Neuron (in vitro differentiated cells): ENCODE results near the gene OR2T34.
"Not testable (repeated sequence)": the region's sequence is repeated elsewhere in the genome, so short reads cannot be mapped to it uniquely, and the experiment has no call there.

Experiments used
- H2AFZ ChIP-seq: one replicate; pipeline ENCODE4 v1.6.1; 2013; ENCODE audit warnings: low read depth, mild to moderate bottlenecking, inconsistent platforms, low read length, moderate library complexity
- H3K27me3 ChIP-seq: one replicate; pipeline ENCODE4 v1.6.1; 2013; ENCODE audit warnings: low read length; ENCODE audit not compliant: insufficient read depth
- H3K36me3 ChIP-seq: one replicate; pipeline ENCODE4 v1.6.1; 2013; ENCODE audit warnings: low read length; ENCODE audit not compliant: insufficient read depth
- H3K4me1 ChIP-seq: one replicate; pipeline ENCODE4 v1.6.1; 2013; ENCODE audit warnings: low read length; ENCODE audit not compliant: insufficient read depth
- H3K4me3 ChIP-seq: 2 replicates; pipeline ENCODE4 v1.5.1; 2013; ENCODE audit warnings: mild to moderate bottlenecking, low read length, moderate library complexity
- H3K9me3 ChIP-seq: one replicate; pipeline ENCODE4 v1.6.1; 2013; ENCODE audit warnings: low read length

Gene OR2T34

DNA sequence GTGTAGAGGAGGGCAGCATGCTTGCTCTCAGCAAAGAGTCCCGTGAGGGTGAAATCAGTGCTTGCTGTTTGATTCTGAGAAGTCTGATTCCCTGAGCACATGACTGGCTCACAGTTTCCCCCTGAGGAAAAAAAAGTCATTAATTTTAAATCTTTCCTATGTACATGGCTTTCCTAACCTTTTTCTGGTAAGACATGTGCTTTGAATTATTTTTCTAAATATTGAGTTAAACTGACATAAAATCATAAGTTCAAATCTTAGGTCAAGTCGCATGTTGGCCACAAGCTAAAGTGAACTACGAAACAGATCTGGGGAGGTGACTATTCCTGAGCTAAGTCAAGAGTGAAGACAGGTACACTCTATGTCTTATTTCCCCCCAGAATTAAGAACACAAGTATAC lies at the start of gene OR2T34:
TSS of gene OR2T34 (minus strand) at position 101 of the 400 bp plus-strand sequence. CDS start at position 101, 0 bp downstream.
- H2AFZ ChIP-seq, H3K36me3 ChIP-seq, H3K9me3 ChIP-seq, H3K4me1 ChIP-seq, H3K4me3 ChIP-seq, H3K27me3 ChIP-seq: not testable (repeated sequence)

- Histone ChIP-seq H2AFZ (no peak overlapping the region), H3K27me3 (peaks cover 3% of the 10 kb centered on the region), H3K36me3 (no peaks in the 10 kb centered on the region), H3K9me3 (no peaks in the 10 kb centered on the region), H3K4me1 (no peaks in the 10 kb centered on the region), H3K4me3 (no peak overlapping the region)
These were observed 48.0 kb upstream of the OR2T34 start for GRCh38 chr1:248622570-248623001.

DNA sequence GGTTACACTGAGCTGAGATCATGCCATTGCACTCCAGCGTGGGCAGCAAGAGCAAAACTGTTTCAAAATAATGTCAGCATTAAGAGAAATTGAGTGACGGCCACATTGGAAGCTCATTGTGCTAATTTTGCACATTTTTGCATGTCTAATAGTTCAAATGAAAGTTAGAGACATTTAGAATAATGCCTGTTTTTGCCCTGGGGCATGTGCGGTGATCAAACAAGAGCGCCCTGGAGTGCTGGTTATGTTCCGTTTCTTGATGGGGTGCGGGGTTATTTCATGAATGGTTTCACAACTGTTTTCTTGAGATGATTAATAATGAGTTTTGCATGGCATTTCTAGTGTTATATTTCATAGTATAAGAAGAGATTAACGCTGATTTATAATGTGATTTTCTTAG lies 47.2 kb upstream of the OR2T34 start:
- Histone ChIP-seq H3K27me3 (peaks cover 3% of the 10 kb centered on the region), H3K9me3 (no peaks in the 10 kb centered on the region), H3K4me3 (no peak overlapping the region)

DNA sequence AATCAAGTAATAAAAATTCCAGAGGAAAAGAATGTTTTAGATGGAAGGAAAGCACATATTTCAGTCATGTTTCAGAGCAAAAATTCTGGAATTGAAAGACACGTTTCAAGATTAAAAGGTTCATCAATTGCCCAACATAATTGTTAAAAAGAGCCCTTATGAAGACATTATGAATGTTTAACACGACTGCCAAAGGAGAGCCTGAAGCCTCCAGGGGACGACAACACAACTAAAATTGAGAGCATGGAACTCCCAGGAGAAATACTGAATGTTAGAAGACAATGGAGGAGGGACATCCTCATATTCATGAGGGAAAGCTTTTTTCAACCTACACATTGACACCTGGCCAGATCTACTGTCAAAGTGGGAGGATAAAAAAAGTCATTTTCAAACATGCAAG lies 44.3 kb upstream of the OR2T34 start:
- H3K36me3 ChIP-seq, result no peaks in the 10 kb centered on the region
- H3K9me3 ChIP-seq, result no peaks in the 10 kb centered on the region
- H3K4me1 ChIP-seq, result no peaks in the 10 kb centered on the region
- H3K4me3 ChIP-seq, result no peak overlapping the region
- no peak overlapping the region for H2AFZ ChIP-seq
- no peaks in the 10 kb centered on the region for H3K27me3 ChIP-seq

More for the DNA sequence above, 47.2 kb upstream of the OR2T34 start:
- no peak overlapping the region for H2AFZ ChIP-seq
- no peaks in the 10 kb centered on the region for H3K4me1 ChIP-seq
- no peaks in the 10 kb centered on the region for H3K36me3 ChIP-seq

DNA sequence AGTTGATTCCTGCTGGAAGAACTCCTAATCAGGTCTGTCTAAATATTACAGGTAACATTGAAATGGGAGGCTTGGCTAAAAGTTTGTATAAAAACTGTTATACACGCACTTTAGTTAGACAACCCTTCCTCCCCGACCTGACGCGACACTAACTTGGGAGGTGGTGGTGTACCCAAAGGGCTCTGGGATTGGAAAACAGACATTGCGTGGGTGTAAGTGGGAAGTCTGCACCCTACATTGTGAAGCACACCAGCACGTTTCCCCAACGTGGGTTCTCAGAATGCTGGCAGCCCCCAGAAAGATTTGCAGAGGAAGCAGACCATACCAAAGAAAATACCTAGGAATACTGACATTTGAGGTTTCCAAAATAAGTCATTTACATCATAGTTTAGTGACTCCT lies 43.6 kb upstream of the OR2T34 start:
- no peaks in the 10 kb centered on the region for H3K9me3 ChIP-seq
- no peaks in the 10 kb centered on the region for H3K4me1 ChIP-seq
- no peak overlapping the region for H2AFZ ChIP-seq

DNA sequence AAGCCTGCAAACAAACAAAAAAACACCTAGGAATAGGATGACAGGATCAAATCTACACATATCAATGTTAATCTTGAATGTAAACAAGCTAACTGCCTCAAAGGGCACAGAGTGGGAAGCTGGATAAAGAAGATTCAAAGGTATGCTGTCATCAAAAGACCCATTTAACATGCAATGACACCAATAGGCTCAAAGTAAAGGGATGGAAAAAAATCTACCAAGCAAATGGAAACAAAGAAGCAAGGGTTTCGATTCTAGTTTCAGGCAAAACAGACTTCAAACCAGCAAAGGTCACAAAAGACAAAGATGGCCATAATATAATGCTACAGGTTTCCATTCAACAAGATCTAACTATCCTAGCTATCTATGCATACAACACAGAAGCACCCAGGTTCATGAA lies 39.2 kb upstream of the OR2T34 start:
- peaks cover 3% of the 10 kb centered on the region for H3K27me3 ChIP-seq
- no peak overlapping the region for H2AFZ ChIP-seq
- H3K36me3 ChIP-seq, result no peaks in the 10 kb centered on the region

More for the DNA sequence above, 43.6 kb upstream of the OR2T34 start:
- Histone ChIP-seq H3K36me3 (no peaks in the 10 kb centered on the region), H3K27me3 (no peaks in the 10 kb centered on the region), H3K4me3 (no peak overlapping the region)

GRCh38 chr1:248611883-248612414 lies 37.4 kb upstream of the OR2T34 start:
- Histone ChIP-seq H3K36me3 (no peaks in the 10 kb centered on the region), H2AFZ (no peak overlapping the region), H3K27me3 (peaks cover 3% of the 10 kb centered on the region), H3K4me3 (no peak overlapping the region), H3K4me1 (no peaks in the 10 kb centered on the region), H3K9me3 (no peaks in the 10 kb centered on the region)

More for the DNA sequence above, 39.2 kb upstream of the OR2T34 start:
- no peak overlapping the region for H3K4me3 ChIP-seq
- no peaks in the 10 kb centered on the region for H3K4me1 ChIP-seq
- no peaks in the 10 kb centered on the region for H3K9me3 ChIP-seq

DNA sequence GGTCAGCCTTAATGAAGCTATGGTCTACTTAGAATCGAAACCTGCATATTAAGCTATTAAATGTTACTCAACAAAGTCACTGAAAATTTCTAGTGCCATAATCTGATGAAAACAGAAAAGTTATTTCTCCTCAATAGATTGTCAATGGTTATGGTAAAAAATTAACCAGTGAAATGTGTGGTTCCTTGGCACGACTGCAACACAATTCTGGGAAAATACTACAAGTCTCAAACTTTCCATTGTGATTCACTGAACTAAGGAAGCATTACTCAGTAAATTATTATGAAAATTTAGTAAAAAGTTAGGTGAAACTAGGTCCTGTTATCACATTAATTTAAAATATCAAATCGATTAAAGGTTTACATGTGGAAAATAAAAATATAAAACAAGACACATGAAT lies 35.7 kb upstream of the OR2T34 start:
- no peaks in the 10 kb centered on the region for H3K9me3 ChIP-seq

DNA sequence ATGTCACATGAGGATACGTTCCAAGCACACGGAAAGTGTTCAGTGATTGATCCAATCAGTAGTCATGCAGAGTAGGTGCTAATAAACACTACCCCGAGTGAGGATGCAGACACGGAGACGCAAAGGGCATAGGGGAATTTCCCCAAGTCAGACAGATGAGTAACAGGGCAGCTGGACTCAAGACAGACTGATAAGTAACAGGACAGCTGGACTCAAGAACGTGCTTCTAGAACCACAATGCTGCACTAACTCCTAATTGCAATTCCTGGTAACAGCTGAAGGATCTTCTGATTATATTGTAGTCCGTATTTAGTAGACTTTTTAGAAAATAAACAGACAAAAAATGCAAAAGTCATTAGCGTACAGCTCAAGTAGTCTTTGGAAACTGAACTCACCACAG lies 24.8 kb upstream of the OR2T34 start:
- H3K9me3 ChIP-seq, result no peaks in the 10 kb centered on the region
- no peak overlapping the region for H2AFZ ChIP-seq
- no peak overlapping the region for H3K4me3 ChIP-seq
- no peaks in the 10 kb centered on the region for H3K4me1 ChIP-seq
- H3K36me3 ChIP-seq, result no peaks in the 10 kb centered on the region
- H3K27me3 ChIP-seq, result no peaks in the 10 kb centered on the region

More for the DNA sequence above, 35.7 kb upstream of the OR2T34 start:
- Histone ChIP-seq H3K4me1 (no peaks in the 10 kb centered on the region), H3K36me3 (no peaks in the 10 kb centered on the region), H3K27me3 (peaks cover 5% of the 10 kb centered on the region), H2AFZ (no peak overlapping the region), H3K4me3 (no peak overlapping the region)

GRCh38 chr1:248597589-248597988 lies 23.0 kb upstream of the OR2T34 start, which contains the start of gene OR2T10:
Gene OR2T10, minus strand, starts transcription at chr1:248597700. Its CDS starts 3,932 bp downstream, at chr1:248593768.
- Histone ChIP-seq H3K4me3 (no peak within 1 kb of the TSS), H3K27me3 (no peaks in the 10 kb centered on the region), H2AFZ (no peak within 1 kb of the TSS), H3K9me3 (no peaks in the 10 kb centered on the region), H3K4me1 (no peaks in the 10 kb centered on the region), H3K36me3 (no peaks in the 10 kb centered on the region)

DNA sequence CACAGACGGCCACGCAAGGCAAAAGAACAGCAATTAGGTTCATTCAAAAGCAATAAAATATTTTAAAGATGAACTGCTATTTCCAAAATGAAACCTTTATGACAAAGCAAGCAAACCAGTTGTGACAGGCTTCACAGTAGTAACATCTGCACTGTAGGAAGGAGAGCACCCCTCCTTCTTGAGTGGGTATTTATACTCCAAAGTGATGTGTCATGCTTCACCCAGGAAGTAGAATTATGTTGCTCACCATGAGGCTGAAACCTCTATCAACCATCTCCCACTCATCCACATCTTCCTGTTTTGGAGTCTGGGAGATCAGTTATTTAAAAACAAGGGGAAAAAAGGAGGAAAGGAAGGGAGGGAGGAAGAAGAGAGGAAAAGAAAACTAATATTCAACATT lies 22.1 kb upstream of the OR2T34 start:
- Histone ChIP-seq H3K27me3 (no peaks in the 10 kb centered on the region), H3K9me3 (no peaks in the 10 kb centered on the region), H2AFZ (no peak overlapping the region), H3K36me3 (no peaks in the 10 kb centered on the region), H3K4me1 (no peaks in the 10 kb centered on the region), H3K4me3 (no peak overlapping the region)

DNA sequence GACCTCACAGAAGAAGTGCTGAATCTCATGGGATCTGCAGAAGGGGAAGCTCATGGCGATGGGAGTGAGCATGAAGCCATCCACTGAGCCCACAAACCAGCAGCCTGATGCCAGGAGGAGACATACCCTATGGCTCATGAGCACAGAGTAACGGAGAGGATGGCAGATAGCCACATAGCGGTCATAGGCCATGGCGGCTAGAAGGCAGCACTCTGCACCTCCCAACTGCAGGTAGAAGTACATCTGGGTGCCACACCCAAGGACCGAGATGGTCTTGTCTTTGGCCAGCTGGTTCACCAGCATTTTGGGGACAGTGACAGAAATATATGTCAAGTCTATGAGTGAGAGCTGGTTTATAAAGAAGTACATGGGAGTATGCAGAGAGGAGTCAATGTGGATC lies 18.7 kb upstream of the OR2T34 start:
- Histone ChIP-seq H3K36me3 (no peaks in the 10 kb centered on the region), H3K4me3 (no peak overlapping the region), H3K27me3 (no peaks in the 10 kb centered on the region), H2AFZ (no peak overlapping the region), H3K4me1 (no peaks in the 10 kb centered on the region), H3K9me3 (no peaks in the 10 kb centered on the region)

GRCh38 chr1:248592655-248593054 lies 18.1 kb upstream of the OR2T34 start:
- Histone ChIP-seq H3K9me3 (no peaks in the 10 kb centered on the region), H3K4me3 (no peak overlapping the region), H2AFZ (no peak overlapping the region), H3K36me3 (no peaks in the 10 kb centered on the region), H3K4me1 (no peaks in the 10 kb centered on the region), H3K27me3 (no peaks in the 10 kb centered on the region)

DNA sequence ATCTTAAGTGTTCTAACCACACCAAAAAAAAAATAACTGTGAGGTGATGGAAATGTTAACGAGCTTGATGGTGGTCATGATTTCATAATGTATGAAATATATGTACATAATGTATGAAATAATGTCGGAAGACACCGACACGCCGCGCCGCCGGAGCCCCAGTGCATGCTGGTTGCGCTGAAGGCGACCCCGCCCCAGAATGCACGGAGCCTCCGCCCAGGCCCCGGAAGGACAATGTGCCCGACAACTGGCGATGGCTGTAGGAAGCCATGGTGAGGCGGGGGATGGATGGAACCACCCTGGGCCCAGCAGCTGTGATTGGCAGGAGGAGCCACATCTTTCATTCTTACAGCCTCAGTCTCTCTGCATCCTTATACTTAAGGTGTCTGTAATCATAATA lies 15.5 kb upstream of the OR2T34 start:
- H3K36me3 ChIP-seq, result no peaks in the 10 kb centered on the region
- H3K9me3 ChIP-seq, result no peaks in the 10 kb centered on the region
- H2AFZ ChIP-seq, result no peak overlapping the region
- H3K4me3 ChIP-seq, result no peak overlapping the region
- no peaks in the 10 kb centered on the region for H3K27me3 ChIP-seq
- H3K4me1 ChIP-seq, result no peaks in the 10 kb centered on the region
